GM12873 (cell line): ENCODE measurements around the gene OSMR.

Experiments used
- CTCF ChIP-seq: IDR thresholded peaks from 2 replicates; pipeline ENCODE4 v1.5.1; 2012; ENCODE audit warnings: low read depth, mild to moderate bottlenecking, moderate library complexity, low read length, control low read depth; ENCODE audit not compliant: insufficient read depth; ENCODE audit errors: missing control alignments

Gene OSMR

GRCh38 chr5:38979535-38979934 lies 133.7 kb downstream of the OSMR start:
- TF ChIP-seq CTCF: no peak
